HG02840 (cell line): ENCODE results near the gene RGS19.

Experiments used
- ATAC-seq: cut with Tn5 transposase; IDR thresholded peaks from one replicate; pipeline ENCODE4 v1.9.1; 2021; ENCODE audit warnings: mild to moderate bottlenecking, moderate library complexity, moderate number of reproducible peaks; ENCODE audit not compliant: unreplicated experiment, low FRiP score

RGS19 gene

DNA sequence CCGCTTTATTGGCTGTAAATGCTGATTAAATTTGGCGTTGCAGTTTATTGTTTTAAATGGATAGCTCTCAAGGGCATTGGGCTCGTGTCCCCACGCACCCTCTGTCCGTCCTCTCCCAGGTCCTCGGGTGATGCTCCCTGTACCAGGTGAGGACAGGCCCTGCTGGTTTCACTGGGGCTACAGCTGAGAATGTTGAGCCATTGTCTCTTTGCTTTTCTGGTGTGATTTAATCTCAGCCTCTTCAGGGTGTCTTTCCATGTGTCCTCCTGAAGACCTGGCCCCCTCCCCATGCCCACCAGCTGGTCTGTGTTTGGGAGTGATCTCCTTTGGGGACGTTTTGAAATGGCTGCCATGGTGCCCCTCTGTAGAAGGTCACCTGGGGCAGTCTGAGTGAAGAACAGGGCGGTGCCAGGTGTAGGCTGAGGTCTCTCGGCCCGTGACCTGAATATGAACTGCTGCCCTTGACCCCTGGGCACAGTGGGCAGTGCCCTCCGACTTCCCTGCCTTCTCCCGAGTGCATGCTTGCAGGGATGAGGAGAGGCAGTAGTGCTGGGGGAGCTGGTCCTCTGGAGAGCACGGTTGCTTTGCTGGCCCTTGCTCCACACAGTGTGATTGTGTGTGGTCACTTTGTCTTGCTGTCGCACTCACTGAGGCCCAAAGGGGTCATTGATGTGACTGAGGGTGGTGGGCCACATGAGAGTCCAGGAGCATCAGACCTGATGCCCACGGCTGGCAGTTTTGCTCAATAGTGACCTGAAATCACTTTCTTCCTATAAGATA is 55.8 kb downstream of the RGS19 start:
- ATAC-seq = no peak
